GM12865 (cell line): ENCODE data around the gene PTGDS.

ENCODE experiments used
- DNase-seq: peaks from one replicate; pipeline ENCODE4 v3.0.0; 2010; ENCODE audit warnings: low read depth
- H3K4me3 ChIP-seq: 2 replicates; pipeline ENCODE4 v1.5.1; 2011; ENCODE audit warnings: mild to moderate bottlenecking, low read depth, low read length, control low read depth
- TF ChIP-seq, protein P1 (sequence below): IDR thresholded peaks from 2 replicates; pipeline ENCODE4 v1.5.1; 2011; ENCODE audit warnings: low read length, control low read depth, low read depth, inconsistent platforms; ENCODE audit not compliant: insufficient read depth; ENCODE audit errors: missing control alignments

Gene PTGDS

DNA sequence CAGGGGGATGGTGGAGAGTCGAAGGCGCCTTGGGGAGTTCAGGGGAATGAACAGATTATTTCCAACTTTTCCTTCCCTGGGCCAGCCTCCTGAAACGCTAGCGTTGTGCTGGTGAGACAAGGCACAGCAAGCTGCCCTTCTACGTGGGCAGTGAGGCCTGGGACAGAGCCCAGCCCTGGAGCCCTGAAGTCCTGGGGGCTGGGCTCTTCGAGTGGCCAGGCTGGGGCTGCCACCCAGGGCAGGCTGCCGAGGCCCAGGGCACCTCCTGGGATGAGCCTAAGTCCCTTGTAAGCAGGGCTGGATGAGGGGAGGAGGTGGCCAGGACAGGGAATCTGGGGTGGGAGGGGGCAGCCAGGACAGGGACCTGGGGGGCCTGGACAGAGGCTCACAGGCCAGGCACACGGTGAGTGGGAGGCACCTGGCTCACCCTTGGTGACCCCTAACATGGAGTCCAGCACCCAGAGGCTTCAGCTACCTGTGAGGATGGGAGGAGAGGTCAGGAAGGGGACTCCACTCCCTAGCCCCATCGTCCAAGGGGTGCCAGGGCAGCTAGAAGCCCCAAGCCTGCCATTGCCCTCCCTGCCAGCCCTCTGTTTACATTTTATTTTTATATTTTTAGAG is 26.5 kb upstream of the PTGDS start:
- no peak for DNase-seq
- TF ChIP-seq, protein P1, sequence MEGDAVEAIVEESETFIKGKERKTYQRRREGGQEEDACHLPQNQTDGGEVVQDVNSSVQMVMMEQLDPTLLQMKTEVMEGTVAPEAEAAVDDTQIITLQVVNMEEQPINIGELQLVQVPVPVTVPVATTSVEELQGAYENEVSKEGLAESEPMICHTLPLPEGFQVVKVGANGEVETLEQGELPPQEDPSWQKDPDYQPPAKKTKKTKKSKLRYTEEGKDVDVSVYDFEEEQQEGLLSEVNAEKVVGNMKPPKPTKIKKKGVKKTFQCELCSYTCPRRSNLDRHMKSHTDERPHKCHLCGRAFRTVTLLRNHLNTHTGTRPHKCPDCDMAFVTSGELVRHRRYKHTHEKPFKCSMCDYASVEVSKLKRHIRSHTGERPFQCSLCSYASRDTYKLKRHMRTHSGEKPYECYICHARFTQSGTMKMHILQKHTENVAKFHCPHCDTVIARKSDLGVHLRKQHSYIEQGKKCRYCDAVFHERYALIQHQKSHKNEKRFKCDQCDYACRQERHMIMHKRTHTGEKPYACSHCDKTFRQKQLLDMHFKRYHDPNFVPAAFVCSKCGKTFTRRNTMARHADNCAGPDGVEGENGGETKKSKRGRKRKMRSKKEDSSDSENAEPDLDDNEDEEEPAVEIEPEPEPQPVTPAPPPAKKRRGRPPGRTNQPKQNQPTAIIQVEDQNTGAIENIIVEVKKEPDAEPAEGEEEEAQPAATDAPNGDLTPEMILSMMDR, result no peak
- H3K4me3 ChIP-seq, result peak overlapping the region; percentile 81; the same call in 1 of the 2 replicates

DNA sequence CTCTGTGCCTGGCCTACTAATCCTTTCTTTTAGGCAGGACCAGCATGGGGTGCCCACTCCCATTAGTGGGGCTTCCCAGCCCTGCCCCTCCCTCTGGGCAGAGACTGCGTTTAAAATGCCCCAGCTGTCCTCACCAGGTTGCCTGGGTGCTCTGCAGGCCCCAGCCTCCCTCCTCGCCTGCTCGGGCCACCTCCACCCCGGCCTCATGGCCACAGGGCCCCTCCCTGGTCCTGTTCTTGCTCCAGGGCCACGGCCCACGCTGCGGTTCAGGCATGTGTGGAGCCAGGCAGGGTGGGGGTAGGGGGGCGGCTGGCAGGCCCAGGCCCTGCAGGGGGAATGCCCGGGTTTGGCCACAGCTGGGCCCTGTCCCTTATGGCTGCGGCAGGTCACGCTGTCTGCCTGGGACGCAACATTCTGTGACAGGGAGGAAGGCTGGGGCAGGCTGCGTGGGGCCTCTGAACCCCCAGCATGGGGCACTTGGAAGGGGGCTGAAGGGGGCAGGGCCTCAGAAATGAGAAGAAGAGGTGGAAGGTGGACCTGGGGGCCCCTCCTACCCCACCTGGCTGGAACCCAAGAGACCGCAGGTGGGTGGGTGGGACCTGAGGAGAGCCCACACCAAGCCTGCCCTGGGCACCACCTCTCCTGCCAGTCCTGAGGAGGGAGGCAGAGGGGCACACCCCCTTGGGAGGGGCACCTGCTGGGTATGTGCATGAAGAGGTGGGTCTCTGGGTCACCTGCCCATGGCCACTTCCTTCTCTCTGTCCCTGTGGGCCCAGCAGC is 25.6 kb upstream of the PTGDS start, which contains the start of gene LCN12:
LCN12 (plus strand) TSS at position 733 of the 780 bp plus-strand sequence. CDS start 55 bp downstream, outside the sequence.
- TF ChIP-seq, protein P1, result no peak
- no peak for DNase-seq
- no peak within 1 kb of the TSS for H3K4me3 ChIP-seq

DNA sequence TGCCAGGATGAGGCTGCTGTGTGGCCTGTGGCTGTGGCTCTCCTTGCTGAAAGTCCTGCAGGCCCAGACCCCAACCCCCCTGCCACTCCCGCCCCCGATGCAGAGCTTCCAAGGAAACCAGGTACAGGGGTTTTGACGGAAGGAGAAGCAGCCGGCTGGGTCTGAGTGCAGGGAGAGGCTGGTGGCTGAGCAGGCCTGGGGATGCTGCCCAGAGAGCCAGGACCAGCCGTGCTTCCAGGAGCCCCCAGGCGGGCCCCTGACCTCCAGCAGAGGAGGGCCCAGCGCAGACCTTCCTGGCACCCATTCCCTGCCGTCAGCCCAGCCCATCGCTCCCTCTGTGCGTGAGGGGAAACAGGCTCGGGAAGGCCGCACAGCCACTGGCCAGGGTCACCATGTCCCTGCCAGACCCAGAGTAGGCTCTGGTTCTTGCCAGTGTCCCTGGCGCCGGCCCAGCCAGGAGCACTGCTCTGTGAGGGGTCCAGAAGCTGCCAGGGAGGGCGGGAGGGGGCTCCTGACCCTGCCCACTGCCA is 24.9 kb upstream of the PTGDS start:
- TF ChIP-seq, protein P1, result no peak
- DNase-seq, result no peak
- no peak overlapping the region for H3K4me3 ChIP-seq

DNA sequence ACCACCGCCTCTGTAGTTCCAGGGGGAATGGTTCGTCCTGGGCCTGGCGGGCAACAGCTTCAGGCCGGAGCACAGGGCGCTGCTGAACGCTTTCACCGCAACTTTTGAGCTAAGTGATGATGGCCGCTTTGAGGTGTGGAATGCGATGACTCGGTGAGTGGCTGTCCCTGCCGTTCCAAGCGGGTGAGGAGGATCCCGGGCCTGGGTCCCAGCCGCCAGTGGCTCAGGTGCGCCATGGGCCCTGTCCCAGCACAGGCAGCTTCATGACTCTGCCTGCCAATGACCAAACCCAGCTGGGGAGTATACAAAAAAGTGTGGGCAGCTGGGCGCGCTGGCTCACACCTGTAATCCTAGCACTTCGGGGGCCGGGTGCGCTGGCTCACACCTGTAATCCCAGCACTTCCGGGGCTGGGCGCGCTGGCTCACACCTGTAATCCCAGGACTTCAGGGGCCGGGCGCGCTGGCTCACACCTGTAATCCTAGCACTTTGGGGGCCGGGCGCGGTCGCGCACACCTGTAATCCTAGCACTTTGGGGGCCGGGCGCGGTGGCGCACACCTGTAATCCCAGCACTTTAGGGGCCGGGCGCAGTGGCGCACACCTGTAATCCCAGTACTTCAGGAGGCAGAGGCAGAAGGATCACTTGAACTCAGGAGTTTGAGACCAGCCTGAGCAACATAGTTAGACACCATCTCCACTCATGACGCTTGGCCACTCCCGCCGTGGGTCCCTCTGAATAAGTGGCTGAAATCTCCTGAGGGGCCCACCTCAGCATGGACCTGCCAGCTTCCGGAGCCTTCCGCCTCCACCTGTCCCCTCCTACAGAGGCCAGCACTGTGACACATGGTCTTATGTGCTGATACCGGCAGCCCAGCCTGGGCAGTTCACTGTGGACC is 24.2 kb upstream of the PTGDS start:
- no peak overlapping the region for H3K4me3 ChIP-seq
- DNase-seq, result no peak
- TF ChIP-seq, protein P1, result no peak

DNA sequence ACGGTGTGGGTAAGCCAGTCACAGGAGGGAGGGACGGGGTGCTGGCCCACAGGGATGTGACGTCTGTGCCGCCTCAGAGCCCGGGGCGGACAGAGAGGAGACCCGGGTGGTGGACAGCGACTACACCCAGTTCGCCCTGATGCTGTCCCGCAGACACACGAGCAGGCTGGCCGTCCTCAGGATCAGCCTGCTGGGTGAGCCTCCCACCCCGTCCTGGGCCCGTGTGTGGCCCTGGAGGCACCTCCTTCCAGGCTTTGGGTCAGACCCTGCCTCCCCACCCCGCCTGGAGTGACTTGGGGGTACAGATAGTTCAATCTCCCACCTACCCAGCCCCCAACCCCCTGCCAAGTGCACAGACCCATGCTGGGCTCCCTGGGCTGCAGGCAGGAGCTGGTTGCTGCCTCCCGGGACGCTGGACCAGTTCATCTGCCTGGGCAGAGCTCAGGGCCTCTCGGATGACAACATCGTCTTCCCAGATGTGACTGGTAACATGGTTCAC is 23.5 kb upstream of the PTGDS start:
- DNase-seq, result no peak
- TF ChIP-seq, protein P1, result no peak
- H3K4me3 ChIP-seq, result no peak overlapping the region
